ENCODE results near the gene HIRIP3. TPM values are rescaled to one million over a fixed set of nuclear protein-coding genes. Genes with fewer than 3 reads are reported as not detected.

The HIRIP3 gene
- polyA plus RNA-seq, 3 donors: 3.3 to 4.8 (median 3.7) TPM

- H3K36me3 ChIP-seq (replicated peaks in 1 of 2; ENCODE audit: control insufficient read depth in 1 of 2, insufficient read depth in 2 of 2, low read length in 2 of 2): peaks cover 98 to 100% of the 10 kb centered on the region in 2 donors
- Mint-ChIP-seq H3K4me1 (no peaks in the 10 kb centered on the region), H3K9me3 (peaks cover 0 to 2% (median 0%) of the 10 kb centered on the region in 7 donors), H3K4me3 (no peak overlapping the region), H3K27ac (no peak overlapping the region), H3K36me3 (peaks cover 86 to 94% of the 10 kb centered on the region in 2 donors), H3K27me3 (ENCODE audit: low read depth in 3 of 3) (peaks cover 0 to 2% (median 0%) of the 10 kb centered on the region in 3 donors)
- WGBS (ENCODE audit: insufficient coverage): 71% methylated on average over 4 of the region's 6 CpGs
- H3K9me3 ChIP-seq (replicated peaks in 1 of 2; ENCODE audit: control insufficient read depth in 1 of 2, insufficient read depth in 1 of 2, low read length in 2 of 2): no peaks in the 10 kb centered on the region
- no peak for TF ChIP-seq CTCF (IDR thresholded peaks at IDR 0.05)
- no peaks in the 10 kb centered on the region for H3K4me1 ChIP-seq (ENCODE audit: control insufficient read depth in 1 of 2, insufficient read depth in 2 of 2, low read length in 2 of 2)
- no peaks in the 10 kb centered on the region for H3K27me3 ChIP-seq (ENCODE audit: control insufficient read depth in 2 of 2, insufficient read depth in 2 of 2, low read length in 2 of 2)
- no peak for DNase-seq
- intact Hi-C loops (cut with micrococcal nuclease): no loop called here
- H2AFZ ChIP-seq (ENCODE audit: insufficient read depth, low read depth, low read length, poor library complexity, severe bottlenecking): no peak overlapping the region
- no peak overlapping the region for H3K4me3 ChIP-seq (replicated peaks in 1 of 3; ENCODE audit: low read depth in 2 of 3, low read length in 3 of 3)
- no peaks in the 10 kb centered on the region for H3K79me2 ChIP-seq (ENCODE audit: insufficient read depth, low read length)
- H3K4me2 ChIP-seq (replicated peaks; ENCODE audit: extremely low read depth, low read length, poor library complexity, severe bottlenecking): no peak overlapping the region
- H4K20me1 ChIP-seq (ENCODE audit: insufficient read depth, low read length): peaks cover 17% of the 10 kb centered on the region
- H3K27ac ChIP-seq (ENCODE audit: low read depth in 1 of 2, low read length in 2 of 2): no peak overlapping the region
- H3K9ac ChIP-seq (ENCODE audit: insufficient read depth, low read length, poor library complexity, severe bottlenecking): no peak overlapping the region
These were observed 11.2 kb downstream of the HIRIP3 start for GRCh38 chr16:29984137-29984763.

- H3K9me3 Mint-ChIP-seq: peaks cover 0 to 2% (median 0%) of the 10 kb centered on the region in 7 donors
- TF ChIP-seq CTCF (IDR thresholded peaks at IDR 0.05): no peak
- Histone ChIP-seq H4K20me1 (ENCODE audit: insufficient read depth, low read length) (peaks cover 19% of the 10 kb centered on the region), H3K4me2 (replicated peaks; ENCODE audit: extremely low read depth, low read length, poor library complexity, severe bottlenecking) (no peak overlapping the region), H3K4me1 (ENCODE audit: control insufficient read depth in 1 of 2, insufficient read depth in 2 of 2, low read length in 2 of 2) (no peaks in the 10 kb centered on the region), H3K36me3 (replicated peaks in 1 of 2; ENCODE audit: control insufficient read depth in 1 of 2, insufficient read depth in 2 of 2, low read length in 2 of 2) (peaks cover 100% of the 10 kb centered on the region in 2 donors), H3K4me3 (replicated peaks in 1 of 3; ENCODE audit: low read depth in 2 of 3, low read length in 3 of 3) (no peak overlapping the region), H3K9me3 (replicated peaks in 1 of 2; ENCODE audit: control insufficient read depth in 1 of 2, insufficient read depth in 1 of 2, low read length in 2 of 2) (no peaks in the 10 kb centered on the region), H3K27ac (ENCODE audit: low read depth in 1 of 2, low read length in 2 of 2) (no peak overlapping the region), H3K27me3 (ENCODE audit: control insufficient read depth in 2 of 2, insufficient read depth in 2 of 2, low read length in 2 of 2) (no peaks in the 10 kb centered on the region), H3K79me2 (ENCODE audit: insufficient read depth, low read length) (no peaks in the 10 kb centered on the region), H2AFZ (ENCODE audit: insufficient read depth, low read depth, low read length, poor library complexity, severe bottlenecking) (no peak overlapping the region), H3K9ac (ENCODE audit: insufficient read depth, low read length, poor library complexity, severe bottlenecking) (no peak overlapping the region)
- intact Hi-C loops (cut with micrococcal nuclease): no loop called here
- H3K27me3 Mint-ChIP-seq (ENCODE audit: low read depth in 3 of 3): peaks cover 0 to 2% (median 0%) of the 10 kb centered on the region in 3 donors
- no peak overlapping the region for H3K4me3 Mint-ChIP-seq
- peak overlapping the region in 1 of 7 donors; percentile 45 for H3K27ac Mint-ChIP-seq
- H3K36me3 Mint-ChIP-seq: peaks cover 87 to 94% of the 10 kb centered on the region in 2 donors
- no peaks in the 10 kb centered on the region for H3K4me1 Mint-ChIP-seq
- 89% methylated on average over 5 of the region's 12 CpGs for WGBS (ENCODE audit: insufficient coverage)
- DNase-seq: no peak
These were observed 11.8 kb downstream of the HIRIP3 start for GRCh38 chr16:29983420-29984136.
